HCT116 (cell line): ENCODE data around the gene A4GALT. TPM values are rescaled to one million over a fixed set of nuclear protein-coding genes. Genes with fewer than 3 reads are reported as not detected.

Experiments used
- ATAC-seq: fragments of 200-7000 bp; cut with Tn5 transposase; 2 replicates; pipeline ENCODE4 v1.9.1; 2020; ENCODE audit warnings: mild to moderate bottlenecking, moderate library complexity
- BruUV-seq: library from RNA; stranded (reverse); fragments of 400-500 nt; replicated peaks from 2 replicates; lab custom pipeline; 2021; lab: Mats Ljungman, UMichigan
- CTCF ChIA-PET: fragments of 300-600 bp; sonication (Branson Sonifier 250); formaldehyde crosslinking; loops from one replicate; lab custom pipeline; 2021; ENCODE audit warnings: antibody characterized with exemption; lab: Charles Lee
- POLR2A ChIA-PET: fragments of 300-600, 350-600 bp; sonication (Branson Sonifier 250); formaldehyde crosslinking; loops from one replicate; lab custom pipeline; 2021; ENCODE audit warnings: antibody characterized with exemption; lab: Charles Lee
- RAD21 ChIA-PET, 2 experiments: fragments of 300-600 bp; sonication (Branson Sonifier 250); formaldehyde crosslinking; loops; one replicate each; lab custom pipeline; 2023; ENCODE audit warnings: low total read pairs in 2 of 2; ENCODE audit not compliant: uncharacterized antibody in 2 of 2, unreplicated experiment in 2 of 2, low non-redundant PET in 1 of 2; lab: Charles Lee
- DNase-seq: peaks from one replicate; pipeline ENCODE4 v3.0.0-alpha.2; 2010; ENCODE audit warnings: low read depth, low spot score
- H2AFZ ChIP-seq: fragments of 200-600 bp; shearing (Covaris generic), sonication (generic); 2 replicates; pipeline ENCODE4 v1.6.1; 2017; ENCODE audit warnings: low read depth, mixed run types, mixed read lengths, antibody characterized with exemption, low read length; ENCODE audit not compliant: poor library complexity, severe bottlenecking
- H3K27ac ChIP-seq: 2 replicates; pipeline ENCODE4 v1.5.1; 2012; ENCODE audit warnings: low read depth, low read length
- H3K27me3 ChIP-seq: fragments of 200-600 bp; sonication (generic); 2 replicates; pipeline ENCODE4 v1.6.1; 2016; ENCODE audit warnings: mixed run types, low read length, mixed read lengths; ENCODE audit not compliant: insufficient read depth
- H3K36me3 ChIP-seq, 2 experiments: fragments of 200-500 bp in 1 of 2; fragments of 200-600 bp in 1 of 2; sonication (Bioruptor generic) in 1 of 2; sonication (generic) in 1 of 2; 2 replicates each; pipeline versions ENCODE4 v1.5.1 to v1.6.1; 2014 to 2016; ENCODE audit warnings: low read length in 2 of 2, inconsistent platforms in 1 of 2, mixed read lengths in 1 of 2, mixed run types in 1 of 2; ENCODE audit not compliant: insufficient read depth in 2 of 2, control insufficient read depth in 1 of 2
- H3K4me1 ChIP-seq, 2 experiments: fragments of 200-600 bp in 1 of 2; sonication (generic) in 1 of 2; 2 replicates each; pipeline versions ENCODE4 v1.5.1 to v1.6.1; 2012 to 2017; ENCODE audit warnings: low read length in 2 of 2, inconsistent platforms in 1 of 2, mild to moderate bottlenecking in 1 of 2, mixed read lengths in 1 of 2, mixed run types in 1 of 2, moderate library complexity in 1 of 2; ENCODE audit not compliant: insufficient read depth in 2 of 2, control insufficient read depth in 1 of 2
- H3K4me2 ChIP-seq: fragments of 200-600 bp; sonication (generic); 2 replicates; pipeline ENCODE4 v1.6.1; 2017; ENCODE audit warnings: mixed run types, low read length, mixed read lengths
- H3K4me3 ChIP-seq, 2 experiments: fragments of 200-600 bp in 1 of 2; sonication (generic) in 1 of 2; replicated peaks in 1 of 2; 2 replicates each; pipeline ENCODE4 v1.5.1; 2011 to 2016; ENCODE audit warnings: low read length in 2 of 2, control low read depth in 1 of 2, low read depth in 1 of 2, mild to moderate bottlenecking in 1 of 2, mixed read lengths in 1 of 2, mixed run types in 1 of 2
- H3K79me2 ChIP-seq: fragments of 200-600 bp; sonication (generic); 2 replicates; pipeline ENCODE4 v1.6.1; 2017; ENCODE audit warnings: mild to moderate bottlenecking, mixed run types, low read length, moderate library complexity, mixed read lengths; ENCODE audit not compliant: insufficient read depth
- H3K9ac ChIP-seq: fragments of 200-600 bp; sonication (generic); 2 replicates; pipeline ENCODE4 v1.6.1; 2016; ENCODE audit warnings: low read length, mixed read lengths
- H3K9me2 ChIP-seq: fragments of 200-600 bp; sonication (generic), shearing (Covaris generic); 2 replicates; pipeline ENCODE4 v1.6.1; 2017; ENCODE audit warnings: mixed run types, mild to moderate bottlenecking, moderate library complexity; ENCODE audit not compliant: insufficient read depth
- H3K9me3 ChIP-seq, 2 experiments: fragments of 200-500 bp in 1 of 2; fragments of 200-600 bp in 1 of 2; sonication (Bioruptor generic) in 1 of 2; sonication (generic) in 1 of 2; 2 replicates each; pipeline ENCODE4 v1.6.1; 2014 to 2017; ENCODE audit warnings: low read length in 2 of 2, mixed read lengths in 2 of 2, inconsistent platforms in 1 of 2, low read depth in 1 of 2, mild to moderate bottlenecking in 1 of 2, mixed run types in 1 of 2, moderate library complexity in 1 of 2; ENCODE audit not compliant: control insufficient read depth in 1 of 2, insufficient read depth in 1 of 2
- H4K20me1 ChIP-seq: fragments of 200-600 bp; sonication (generic), shearing (Covaris generic); 2 replicates; pipeline ENCODE4 v1.6.1; 2017; ENCODE audit warnings: mixed run types, mild to moderate bottlenecking, moderate library complexity; ENCODE audit not compliant: insufficient read depth
- CTCF ChIP-seq, 3 experiments: fragments of 200-600 bp in 1 of 3; sonication (generic) in 1 of 3; IDR thresholded peaks in 2 of 3; conservative IDR thresholded peaks in 1 of 3; 2 replicates each; pipeline ENCODE4 v1.5.1; 2012 to 2017; ENCODE audit warnings: low read depth in 2 of 3, low read length in 2 of 3, antibody characterized with exemption in 1 of 3, borderline replicate concordance in 1 of 3, control low read depth in 1 of 3, mild to moderate bottlenecking in 1 of 3, mixed read lengths in 1 of 3, mixed run types in 1 of 3, moderate library complexity in 1 of 3; ENCODE audit not compliant: insufficient read depth in 1 of 3
- EGR1 ChIP-seq: IDR thresholded peaks from 2 replicates; pipeline ENCODE4 v1.6.1; 2012; ENCODE audit warnings: low read depth
- ELF1 ChIP-seq: IDR thresholded peaks from 2 replicates; pipeline ENCODE4 v1.6.1; 2012; ENCODE audit warnings: low read depth, borderline replicate concordance
- EZH2 ChIP-seq: fragments of 200-600 bp; sonication (generic); IDR thresholded peaks from 2 replicates; pipeline ENCODE4 v1.6.1; 2017; ENCODE audit warnings: antibody characterized with exemption, mixed run types
- EZH2phosphoT487 ChIP-seq: fragments of 200-600 bp; IDR thresholded peaks from 2 replicates; pipeline ENCODE4 v1.6.1; 2018; ENCODE audit warnings: antibody characterized with exemption, borderline replicate concordance
- FOSL1 ChIP-seq: IDR thresholded peaks from 2 replicates; pipeline ENCODE4 v1.6.1; 2012; ENCODE audit warnings: low read depth
- MAX ChIP-seq: IDR thresholded peaks from 2 replicates; pipeline ENCODE4 v1.6.1; 2012
- RAD21 ChIP-seq: IDR thresholded peaks from 2 replicates; pipeline ENCODE4 v1.6.1; 2012; ENCODE audit warnings: low read depth, mild to moderate bottlenecking
- REST ChIP-seq: IDR thresholded peaks from 2 replicates; pipeline ENCODE4 v1.6.1; 2012; ENCODE audit warnings: low read depth
- SIN3A ChIP-seq: IDR thresholded peaks from 2 replicates; pipeline ENCODE4 v1.6.1; 2012; ENCODE audit warnings: low read depth
- SP1 ChIP-seq: IDR thresholded peaks from 2 replicates; pipeline ENCODE4 v1.6.1; 2012; ENCODE audit warnings: low read depth
- SRF ChIP-seq: IDR thresholded peaks from 2 replicates; pipeline ENCODE4 v1.6.1; 2012; ENCODE audit warnings: low read depth
- TCF7L2 ChIP-seq: IDR thresholded peaks from 2 replicates; pipeline ENCODE4 v1.7.0; 2011; ENCODE audit warnings: borderline replicate concordance, inconsistent platforms; ENCODE audit not compliant: insufficient read depth, insufficient read length; ENCODE audit errors: extremely low read depth
- YY1 ChIP-seq: IDR thresholded peaks from 2 replicates; pipeline ENCODE4 v1.6.1; 2011; ENCODE audit warnings: low read length, low read depth, moderate library complexity, mild to moderate bottlenecking; ENCODE audit not compliant: insufficient replicate concordance; ENCODE audit errors: extremely low read depth
- ZBTB33 ChIP-seq: IDR thresholded peaks from 2 replicates; pipeline ENCODE4 v1.6.1; 2011; ENCODE audit warnings: mild to moderate bottlenecking, low read length, moderate library complexity; ENCODE audit not compliant: insufficient replicate concordance; ENCODE audit errors: extremely low read depth
- ZFX ChIP-seq: fragments of 450-650 bp; IDR thresholded peaks from 2 replicates; pipeline ENCODE4 v1.6.1; 2017
- ZNF274 ChIP-seq: fragments of 200-500 bp; sonication (Bioruptor generic); IDR thresholded peaks from 2 replicates; pipeline ENCODE4 v1.6.1; 2014; ENCODE audit warnings: mild to moderate bottlenecking, low read depth, low read length, inconsistent platforms
- intact Hi-C: fragments of 100-400 bp; cut with micrococcal nuclease; formaldehyde crosslinking; loops from 2 replicates; pipeline ENCODE4 v1.10.0; 2022
- total RNA-seq: library from RNA; stranded (reverse); gene quantifications from one replicate; pipeline ENCODE4 v1.2.1, GENCODE V29; 2021; ENCODE audit not compliant: unreplicated experiment

Gene A4GALT
- total RNA-seq, 1 experiment from 2014 or later, result 16.0 TPM

- intact Hi-C loops, result no loop called here
- POLR2A ChIA-PET, result no interaction called here
- CTCF ChIA-PET, result no interaction called here
These were observed 36.0 kb downstream of the A4GALT start for GRCh38 chr22:42684462-42685195.

More at GRCh38 chr22:42684462-42685195, 36.0 kb downstream of the A4GALT start:
- H3K4me3 ChIP-seq, result no peak overlapping the region
- H3K4me1 ChIP-seq, result peaks cover 39 to 46% of the 10 kb centered on the region in 2 experiments
- DNase-seq (no peak), ATAC-seq (no peak)
- no peaks in the 10 kb centered on the region for H4K20me1 ChIP-seq
- no peak overlapping the region for H3K4me2 ChIP-seq
- H2AFZ ChIP-seq, result no peak overlapping the region
- BruUV-seq, result no TSS peak
- TF ChIP-seq MAX (no peak), ELF1 (no peak), EGR1 (no peak), EZH2phosphoT487 (no peak), CTCF (IDR thresholded peaks at IDR 0.05 in 2 of 3, conservative IDR thresholded peaks at IDR 0.05 in 1 of 3; ENCODE audit: borderline replicate concordance in 1 of 3, insufficient read depth in 1 of 3, low read depth in 2 of 3, low read length in 2 of 3) (no peak), RAD21 (no peak), SIN3A (no peak), ZBTB33 (no peak), REST (no peak), FOSL1 (no peak), ZNF274 (no peak), ZFX (no peak), SRF (no peak), SP1 (no peak), YY1 (no peak), TCF7L2 (no peak), EZH2 (no peak)
- H3K9me2 ChIP-seq, result no peaks in the 10 kb centered on the region
- no peaks in the 10 kb centered on the region for H3K79me2 ChIP-seq
- RAD21 ChIA-PET, result no interaction called here
- no peak overlapping the region for H3K9ac ChIP-seq
- H3K9me3 ChIP-seq, result no peaks in the 10 kb centered on the region
- no peak overlapping the region for H3K27ac ChIP-seq
- H3K36me3 ChIP-seq, result no peaks in the 10 kb centered on the region
- H3K27me3 ChIP-seq, result no peaks in the 10 kb centered on the region
